A549 (cell line): ENCODE measurements around the gene TNS3.

ENCODE experiments used
- CTCF ChIP-seq: fragments of >200 bp; sonication (Bioruptor Twin); formaldehyde crosslinking; IDR thresholded peaks from 3 replicates; pipeline ENCODE4 v1.5.1; 2016
- POLR2A ChIP-seq: IDR thresholded peaks from 2 replicates; pipeline ENCODE4 v1.6.1; 2012; ENCODE audit warnings: mild to moderate bottlenecking, low read length

GRCh38 chr7:47535704-47536628, 45.9 kb downstream of the TNS3 start:
- TF ChIP-seq CTCF: no peak
- no peak for TF ChIP-seq POLR2A
